Measurements from ENCODE around the gene JCAD. TPM values are rescaled to one million over a fixed set of nuclear protein-coding genes. Genes with fewer than 3 reads are reported as not detected.

JCAD gene
- total and polyA plus RNA-seq, 2 of the 8 experiments (the other 6 are each of a cell fraction or from before 2014, with no cell fraction given) = 0.56 to 5.2 TPM

DNA sequence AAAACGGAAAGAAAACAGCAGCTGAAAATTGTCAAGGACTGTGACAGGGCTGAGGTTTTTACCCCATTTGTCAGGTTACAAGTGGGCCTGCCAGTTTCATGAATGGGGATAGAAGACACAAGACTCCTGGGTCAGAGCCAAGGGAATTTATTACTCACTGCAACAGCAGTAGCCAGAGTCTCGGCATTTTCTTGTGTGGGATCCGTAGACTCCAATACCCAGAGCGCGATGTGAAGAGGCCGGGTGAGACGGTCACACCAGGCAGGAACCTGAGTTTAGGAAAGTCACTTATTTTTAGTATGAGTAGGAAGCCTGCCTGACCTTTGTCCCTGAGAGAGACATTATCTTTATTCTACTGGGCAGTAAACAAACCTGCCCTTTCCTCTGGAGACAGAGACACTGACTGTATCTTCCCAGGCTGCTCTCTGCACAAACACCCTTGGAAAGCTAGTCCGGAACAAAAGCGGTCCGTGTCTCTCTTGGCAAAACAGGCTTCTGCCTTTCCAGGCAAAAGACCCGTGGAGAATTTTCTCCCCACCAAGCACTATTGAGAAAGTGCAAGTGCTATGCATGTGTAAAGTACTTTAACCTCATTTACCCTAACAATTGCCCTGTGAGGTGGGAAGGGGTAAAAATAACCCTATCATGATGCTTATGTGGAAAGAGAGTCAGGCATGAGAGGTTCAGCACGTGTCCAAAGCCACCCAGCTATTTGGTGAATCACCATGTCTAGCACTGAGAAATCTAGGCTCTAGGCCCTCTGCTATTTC lies 58.4 kb downstream of the JCAD start:
- Histone ChIP-seq H3K23me2 (ENCODE audit: low read depth, low read length) (no peaks in the 10 kb centered on the region), H2AK5ac (ENCODE audit: low read depth, low read length) (no peak overlapping the region), H4K8ac (ENCODE audit: extremely low read depth, insufficient read depth, low read length) (no peak overlapping the region), H3K79me2 (ENCODE audit: control insufficient read depth in 1 of 2, insufficient read depth in 2 of 2, low read length in 2 of 2) (no peaks in the 10 kb centered on the region), H2BK15ac (ENCODE audit: low read length) (no peak overlapping the region), H2BK5ac (ENCODE audit: low read depth, low read length) (no peak overlapping the region), H3K27ac (ENCODE audit: low read depth, low read length) (no peak overlapping the region), H3K9ac (replicated peaks in 1 of 4; ENCODE audit: extremely low read depth in 1 of 4, low read depth in 3 of 4, low read length in 3 of 4) (no peak overlapping the region), H2AFZ (ENCODE audit: low read length) (no peak overlapping the region), H3K9me3 (ENCODE audit: insufficient read depth in 2 of 2, low read depth in 1 of 2, low read length in 1 of 2) (no peaks in the 10 kb centered on the region), H3K4ac (replicated peaks; ENCODE audit: insufficient read length, low read depth, low read length) (no peak overlapping the region), H3K36me3 (ENCODE audit: control insufficient read depth in 2 of 4, insufficient read depth in 4 of 4, low read length in 3 of 4) (no peaks in the 10 kb centered on the region), H3K4me1 (replicated peaks in 1 of 4; ENCODE audit: control insufficient read depth in 3 of 4, insufficient read depth in 4 of 4, low read length in 3 of 4) (no peaks in the 10 kb centered on the region), H3K27me3 (replicated peaks in 1 of 4; ENCODE audit: control insufficient read depth in 3 of 4, extremely low read depth in 1 of 4, insufficient read depth in 3 of 4, low read length in 3 of 4) (no peaks in the 10 kb centered on the region), H3K18ac (ENCODE audit: extremely low read depth, low read length) (no peak overlapping the region), H2BK20ac (ENCODE audit: low read length) (no peak overlapping the region), H4K91ac (replicated peaks; ENCODE audit: insufficient read length, low read length) (no peak overlapping the region), H4K5ac (ENCODE audit: insufficient read length, low read depth, low read length) (no peak overlapping the region), H4K20me1 (replicated peaks in 1 of 2; ENCODE audit: control insufficient read depth in 1 of 2, insufficient read depth in 2 of 2, low read length in 2 of 2) (peaks cover 0 to 4% of the 10 kb centered on the region in 2 experiments), H2BK120ac (replicated peaks; ENCODE audit: low read depth, low read length) (no peak overlapping the region), H3K4me3 (ENCODE audit: extremely low read depth in 1 of 4, insufficient read depth in 2 of 4, low read depth in 3 of 4, low read length in 4 of 4) (no peak overlapping the region), H2BK12ac (ENCODE audit: low read depth, low read length) (no peak overlapping the region), H3K14ac (ENCODE audit: insufficient read length) (no peak overlapping the region), H3K23ac (ENCODE audit: insufficient read length) (no peak overlapping the region), H3K56ac (replicated peaks; ENCODE audit: insufficient read length, low read depth, low read length) (no peak overlapping the region), H3K4me2 (ENCODE audit: insufficient read depth in 1 of 2, low read depth in 2 of 2, low read length in 2 of 2) (no peak overlapping the region), H3K79me1 (ENCODE audit: low read depth, low read length) (no peaks in the 10 kb centered on the region)
- ChIA-PET POLR2A (ENCODE audit: partially characterized antibody) (no interaction called here), CTCF (ENCODE audit: partially characterized antibody) (interaction anchor here (1.1 to 6.6 kb wide), 14 partner anchors 10 to 359 kb away, joined by 3 to 65 read pairs (median 5); no protein-coding TSS in a partner anchor)
- no peak for DNase-seq (ENCODE audit: low read depth in 1 of 2, low spot score in 2 of 2)
- FAIRE-seq = no peak
- 90% methylated on average over 12 of the region's 12 CpGs; no CpG with 5 or more reads in 1 of the 2 experiments for WGBS, 2 experiments (ENCODE audit: extremely low coverage in 1 of 2, insufficient coverage in 1 of 2, insufficient read length in 1 of 2, insufficient replicate concordance in 2 of 2, low coverage in 1 of 2, low lambda C conversion rate in 2 of 2, missing lambda C conversion rate in 1 of 2)
- TF ChIP-seq CTCF (IDR thresholded peaks at IDR 0.05; ENCODE audit: control extremely low read depth in 1 of 3, insufficient read depth in 1 of 3, low read depth in 1 of 3, low read length in 3 of 3) = no peak
- no peak for TF ChIP-seq KDM4A (IDR thresholded peaks at IDR 0.05; ENCODE audit: low read depth, low read length, severe bottlenecking)
- no peak for TF ChIP-seq SIRT6 (IDR thresholded peaks at IDR 0.05; ENCODE audit: low read length)
- no peak for TF ChIP-seq KDM1A (IDR thresholded peaks at IDR 0.05; ENCODE audit: borderline replicate concordance, low read length)
- TF ChIP-seq CBX5 (IDR thresholded peaks at IDR 0.05; ENCODE audit: low read depth, low read length) = no peak
- no peak for TF ChIP-seq TEAD4 (IDR thresholded peaks at IDR 0.05; ENCODE audit: low read depth, low read length)
